Astrocyte (in vitro differentiated cells and primary cell): ENCODE measurements around the gene POLG. TPM values are rescaled to one million over a fixed set of nuclear protein-coding genes. Genes with fewer than 3 reads are reported as not detected.

Source experiments
- DNase-seq: peaks from one replicate; pipeline ENCODE4 v3.0.0-alpha.2; 2010; ENCODE audit warnings: low read depth
- FAIRE-seq: peaks from 2 replicates; lab custom pipeline; 2011; peaks lifted over from hg19 to GRCh38; lab: Jason Lieb, UNC
- H2AFZ ChIP-seq: 2 replicates; pipeline ENCODE4 v1.6.0; 2012; ENCODE audit warnings: low read depth, low read length, inconsistent platforms
- H3K27ac ChIP-seq: 2 replicates; pipeline ENCODE4 v1.5.1; 2011; ENCODE audit warnings: low read depth, low read length, inconsistent platforms
- H3K27me3 ChIP-seq: 2 replicates; pipeline ENCODE4 v1.6.0; 2011; ENCODE audit warnings: low read length, inconsistent platforms; ENCODE audit not compliant: insufficient read depth
- H3K36me3 ChIP-seq: 2 replicates; pipeline ENCODE4 v1.5.1; 2011; ENCODE audit warnings: low read length, inconsistent platforms; ENCODE audit not compliant: insufficient read depth
- H3K4me1 ChIP-seq: 2 replicates; pipeline ENCODE4 v1.5.1; 2011; ENCODE audit warnings: low read length, inconsistent platforms; ENCODE audit not compliant: insufficient read depth
- H3K4me2 ChIP-seq: 2 replicates; pipeline ENCODE4 v1.6.0; 2012; ENCODE audit warnings: low read length, inconsistent platforms
- H3K4me3 ChIP-seq: 2 replicates; pipeline ENCODE4 v1.5.1; 2011; ENCODE audit warnings: low read depth, mild to moderate bottlenecking, low read length, inconsistent platforms; ENCODE audit not compliant: insufficient read depth
- H3K79me2 ChIP-seq: 2 replicates; pipeline ENCODE4 v1.6.0; 2012; ENCODE audit warnings: mild to moderate bottlenecking, low read length, inconsistent platforms; ENCODE audit not compliant: insufficient read depth
- H3K9ac ChIP-seq: 2 replicates; pipeline ENCODE4 v1.6.0; 2012; ENCODE audit warnings: mild to moderate bottlenecking, low read length, inconsistent platforms
- H3K9me3 ChIP-seq: 2 replicates; pipeline ENCODE4 v1.5.1; 2012; ENCODE audit warnings: low read depth, mild to moderate bottlenecking, low read length, inconsistent platforms; ENCODE audit not compliant: insufficient read depth
- H4K20me1 ChIP-seq: 2 replicates; pipeline ENCODE4 v1.6.0; 2012; ENCODE audit warnings: low read length, inconsistent platforms; ENCODE audit not compliant: insufficient read depth
- H3K27ac Mint-ChIP-seq: one replicate; pipeline ENCODE4 v1.8.0; 2021; ENCODE audit warnings: mild to moderate bottlenecking, mixed read lengths; ENCODE audit not compliant: unreplicated experiment
- H3K27me3 Mint-ChIP-seq: one replicate; pipeline ENCODE4 v1.8.0; 2021; ENCODE audit warnings: low read depth, mixed read lengths; ENCODE audit not compliant: unreplicated experiment
- H3K36me3 Mint-ChIP-seq: one replicate; pipeline ENCODE4 v1.8.0; 2021; ENCODE audit warnings: low read depth, mixed read lengths; ENCODE audit not compliant: unreplicated experiment
- H3K4me1 Mint-ChIP-seq: one replicate; pipeline ENCODE4 v1.8.0; 2021; ENCODE audit warnings: low read depth, mixed read lengths; ENCODE audit not compliant: unreplicated experiment
- H3K4me3 Mint-ChIP-seq: one replicate; pipeline ENCODE4 v1.8.0; 2021; ENCODE audit warnings: mild to moderate bottlenecking, moderate library complexity, mixed read lengths; ENCODE audit not compliant: unreplicated experiment
- H3K9me3 Mint-ChIP-seq: one replicate; pipeline ENCODE4 v1.8.0; 2021; ENCODE audit warnings: mild to moderate bottlenecking, mixed read lengths; ENCODE audit not compliant: unreplicated experiment
- EZH2 ChIP-seq: IDR thresholded peaks from 2 replicates; pipeline ENCODE4 v1.6.1; 2012; ENCODE audit warnings: mild to moderate bottlenecking, low read length, inconsistent platforms; ENCODE audit not compliant: insufficient read depth
- total RNA-seq: library from RNA; stranded (reverse); gene quantifications from 2 replicates; pipeline ENCODE4 v1.2.1, GENCODE V29; 2021
- TF ChIP-seq, protein P1 (sequence below): IDR thresholded peaks from 2 replicates; pipeline ENCODE4 v1.5.1; 2011; ENCODE audit warnings: low read depth, mild to moderate bottlenecking, inconsistent platforms, low read length, moderate library complexity; ENCODE audit not compliant: insufficient read depth

POLG gene
- total RNA-seq, 1 donor from 2014 or later, result 54.4 TPM

DNA sequence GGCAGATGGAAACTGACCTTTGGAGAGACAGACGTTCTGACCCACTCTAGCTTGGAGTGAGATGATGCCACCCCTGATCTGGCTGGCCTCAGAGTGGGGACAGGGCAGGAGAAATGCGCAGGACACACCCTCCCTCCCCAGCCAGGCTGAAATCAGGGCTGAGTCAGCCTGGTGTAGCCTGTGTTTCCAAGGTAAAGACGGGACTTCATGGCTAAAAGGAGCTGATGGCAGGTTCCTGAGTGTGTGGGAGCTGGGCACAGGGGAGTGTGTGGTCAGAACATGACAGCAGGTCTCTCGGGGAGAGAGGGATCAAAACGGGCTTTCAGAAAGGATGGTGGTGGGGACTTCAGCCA, 14.6 kb upstream of the POLG start:
- Histone ChIP-seq H4K20me1 (no peaks in the 10 kb centered on the region), H3K27me3 (peaks cover 25% of the 10 kb centered on the region), H2AFZ (no peak overlapping the region), H3K9me3 (no peaks in the 10 kb centered on the region), H3K36me3 (no peaks in the 10 kb centered on the region), H3K27ac (no peak overlapping the region), H3K9ac (no peak overlapping the region), H3K4me2 (no peak overlapping the region), H3K4me3 (no peak overlapping the region), H3K4me1 (no peaks in the 10 kb centered on the region), H3K79me2 (no peaks in the 10 kb centered on the region)
- Mint-ChIP-seq H3K4me1 (peaks cover 6% of the 10 kb centered on the region), H3K4me3 (no peak overlapping the region), H3K36me3 (no peaks in the 10 kb centered on the region), H3K9me3 (no peaks in the 10 kb centered on the region), H3K27ac (no peak overlapping the region), H3K27me3 (peaks cover 52% of the 10 kb centered on the region)
- FAIRE-seq (no peak), DNase-seq (no peak)
- TF ChIP-seq, protein P1, sequence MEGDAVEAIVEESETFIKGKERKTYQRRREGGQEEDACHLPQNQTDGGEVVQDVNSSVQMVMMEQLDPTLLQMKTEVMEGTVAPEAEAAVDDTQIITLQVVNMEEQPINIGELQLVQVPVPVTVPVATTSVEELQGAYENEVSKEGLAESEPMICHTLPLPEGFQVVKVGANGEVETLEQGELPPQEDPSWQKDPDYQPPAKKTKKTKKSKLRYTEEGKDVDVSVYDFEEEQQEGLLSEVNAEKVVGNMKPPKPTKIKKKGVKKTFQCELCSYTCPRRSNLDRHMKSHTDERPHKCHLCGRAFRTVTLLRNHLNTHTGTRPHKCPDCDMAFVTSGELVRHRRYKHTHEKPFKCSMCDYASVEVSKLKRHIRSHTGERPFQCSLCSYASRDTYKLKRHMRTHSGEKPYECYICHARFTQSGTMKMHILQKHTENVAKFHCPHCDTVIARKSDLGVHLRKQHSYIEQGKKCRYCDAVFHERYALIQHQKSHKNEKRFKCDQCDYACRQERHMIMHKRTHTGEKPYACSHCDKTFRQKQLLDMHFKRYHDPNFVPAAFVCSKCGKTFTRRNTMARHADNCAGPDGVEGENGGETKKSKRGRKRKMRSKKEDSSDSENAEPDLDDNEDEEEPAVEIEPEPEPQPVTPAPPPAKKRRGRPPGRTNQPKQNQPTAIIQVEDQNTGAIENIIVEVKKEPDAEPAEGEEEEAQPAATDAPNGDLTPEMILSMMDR, result no peak
- TF ChIP-seq EZH2, result no peak

DNA sequence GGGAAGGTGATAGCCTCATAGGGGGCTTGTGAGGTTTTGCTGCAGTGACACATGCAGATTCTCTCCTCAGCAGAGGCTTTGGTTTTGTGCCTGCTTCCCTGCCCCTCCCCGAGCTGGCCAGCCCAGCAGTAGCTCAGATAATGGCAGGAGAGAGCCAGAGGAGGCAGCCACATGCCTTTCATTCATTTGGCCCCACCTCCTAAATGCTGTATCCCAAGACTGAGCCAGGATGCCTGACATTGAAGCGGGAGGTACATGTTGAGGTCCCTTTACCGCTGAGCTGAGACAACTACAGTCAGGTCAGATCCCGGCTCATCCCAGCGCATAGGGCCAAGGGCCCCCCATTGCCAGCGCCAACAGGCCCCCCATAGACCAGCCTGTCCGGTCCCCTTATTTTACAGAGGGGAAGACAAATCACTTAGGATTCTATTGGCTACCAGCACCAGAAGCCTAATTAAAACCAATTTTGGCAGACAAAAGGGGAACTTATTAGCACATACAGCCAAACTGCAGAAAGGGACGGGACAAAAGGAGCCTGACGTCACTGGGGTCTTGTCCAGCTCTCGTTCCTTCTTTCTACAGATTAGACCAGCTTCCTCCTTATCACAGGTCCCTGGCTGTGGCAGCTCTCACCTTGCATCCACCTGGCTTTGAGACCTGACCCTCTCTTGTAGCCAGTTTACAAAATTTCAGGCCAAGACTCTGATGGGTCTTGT, 12.1 kb upstream of the POLG start:
- Mint-ChIP-seq H3K27me3 (peaks cover 46% of the 10 kb centered on the region), H3K36me3 (no peaks in the 10 kb centered on the region), H3K9me3 (no peaks in the 10 kb centered on the region), H3K27ac (no peak overlapping the region), H3K4me1 (peaks cover 6% of the 10 kb centered on the region), H3K4me3 (no peak overlapping the region)
- H3K4me1 ChIP-seq, result no peaks in the 10 kb centered on the region
- H3K9me3 ChIP-seq, result no peaks in the 10 kb centered on the region
- H3K9ac ChIP-seq, result no peak overlapping the region
- H3K4me3 ChIP-seq, result no peak overlapping the region
- DNase-seq (no peak), FAIRE-seq (no peak)
- H3K27ac ChIP-seq, result no peak overlapping the region
- H3K27me3 ChIP-seq, result peaks cover 17% of the 10 kb centered on the region
- H3K4me2 ChIP-seq, result no peak overlapping the region
- no peak for TF ChIP-seq EZH2
- TF ChIP-seq, protein P1, result no peak
- H3K36me3 ChIP-seq, result no peaks in the 10 kb centered on the region
- no peaks in the 10 kb centered on the region for H4K20me1 ChIP-seq
- H3K79me2 ChIP-seq, result no peaks in the 10 kb centered on the region
- no peak overlapping the region for H2AFZ ChIP-seq

DNA sequence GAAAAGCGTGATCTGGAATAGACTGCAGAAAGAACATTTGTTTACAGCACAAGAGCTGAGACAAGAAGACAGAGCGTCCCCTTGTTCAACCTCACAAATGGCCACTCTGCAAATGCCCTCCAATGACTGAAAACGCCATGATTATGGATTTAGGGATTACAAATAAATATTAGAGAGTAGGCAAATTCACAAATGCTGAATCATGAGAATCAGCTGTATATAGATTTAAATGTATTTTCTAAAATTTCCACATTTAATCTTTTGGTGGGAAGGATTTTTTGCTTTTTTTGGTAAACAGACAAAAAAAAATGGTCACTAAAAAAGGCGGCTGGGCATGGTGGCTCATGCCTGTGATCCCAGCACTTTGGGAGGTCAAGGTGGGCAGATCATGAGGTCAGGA, 10.6 kb upstream of the POLG start:
- peaks cover 17% of the 10 kb centered on the region for H3K27me3 ChIP-seq

More for the DNA sequence above, 10.6 kb upstream of the POLG start:
- no peaks in the 10 kb centered on the region for H3K4me1 ChIP-seq
- H3K4me2 ChIP-seq, result no peak overlapping the region
- no peaks in the 10 kb centered on the region for H3K36me3 ChIP-seq
- Mint-ChIP-seq H3K27ac (no peak overlapping the region), H3K36me3 (no peaks in the 10 kb centered on the region), H3K27me3 (peaks cover 48% of the 10 kb centered on the region), H3K4me1 (peaks cover 6% of the 10 kb centered on the region), H3K4me3 (no peak overlapping the region), H3K9me3 (no peaks in the 10 kb centered on the region)
- H3K9me3 ChIP-seq, result no peaks in the 10 kb centered on the region
- DNase-seq (no peak), FAIRE-seq (no peak)
- H3K27ac ChIP-seq, result no peak overlapping the region
- H2AFZ ChIP-seq, result no peak overlapping the region
- no peak overlapping the region for H3K9ac ChIP-seq
- TF ChIP-seq EZH2, result no peak
- TF ChIP-seq, protein P1, result no peak
- no peaks in the 10 kb centered on the region for H4K20me1 ChIP-seq
- no peaks in the 10 kb centered on the region for H3K79me2 ChIP-seq
- no peak overlapping the region for H3K4me3 ChIP-seq
